Nephron (organoid): ENCODE data around the gene CD99.
A peak's percentile ranks its signal among the peaks of the same experiment; 100 is the strongest.

ENCODE experiments used
- H3K27ac Mint-ChIP-seq, 3 experiments: 2 replicates each; pipeline ENCODE4 v1.8.0; 2020; ENCODE audit warnings: mixed read lengths in 3 of 3, mild to moderate bottlenecking in 2 of 3, moderate library complexity in 1 of 3
- H3K27me3 Mint-ChIP-seq: 2 replicates; pipeline ENCODE4 v1.8.0; 2021; ENCODE audit warnings: low read depth, mild to moderate bottlenecking, moderate library complexity, mixed read lengths
- H3K36me3 Mint-ChIP-seq: 2 replicates; pipeline ENCODE4 v1.8.0; 2020; ENCODE audit warnings: low read depth, mixed read lengths
- H3K4me1 Mint-ChIP-seq: 2 replicates; pipeline ENCODE4 v1.8.0; 2020; ENCODE audit warnings: mixed read lengths
- H3K4me3 Mint-ChIP-seq, 3 experiments: 2 replicates each; pipeline ENCODE4 v1.8.0; 2020; ENCODE audit warnings: mild to moderate bottlenecking in 3 of 3, mixed read lengths in 3 of 3, moderate library complexity in 2 of 3
- H3K9me3 Mint-ChIP-seq: 2 replicates; pipeline ENCODE4 v1.8.0; 2020; ENCODE audit warnings: mixed read lengths
- CTCF ChIP-seq, 3 experiments: fragments of 200-600 bp; sonication (generic); IDR thresholded peaks; one replicate each; pipeline ENCODE4 v1.5.0; 2021; ENCODE audit warnings: antibody characterized with exemption in 3 of 3; ENCODE audit not compliant: unreplicated experiment in 3 of 3

Gene CD99

GRCh38 chrX:2657532-2658113, 33.5 kb upstream of the CD99 start:
- H3K27me3 Mint-ChIP-seq: no peaks in the 10 kb centered on the region

GRCh38 chrX:2658585-2659292, 32.4 kb upstream of the CD99 start:
- no peak for TF ChIP-seq CTCF (IDR thresholded peaks at IDR 0.05; ENCODE audit: unreplicated experiment in 3 of 3)
- H3K27me3 Mint-ChIP-seq: peaks cover 4% of the 10 kb centered on the region
- H3K9me3 Mint-ChIP-seq: no peaks in the 10 kb centered on the region
- H3K4me3 Mint-ChIP-seq: no peak overlapping the region
- no peaks in the 10 kb centered on the region for H3K4me1 Mint-ChIP-seq
- no peaks in the 10 kb centered on the region for H3K36me3 Mint-ChIP-seq
- no peak overlapping the region for H3K27ac Mint-ChIP-seq

More at GRCh38 chrX:2657532-2658113, 33.5 kb upstream of the CD99 start:
- no peaks in the 10 kb centered on the region for H3K4me1 Mint-ChIP-seq
- H3K27ac Mint-ChIP-seq: peak overlapping the region in 1 of 3 experiments; percentile 2
- TF ChIP-seq CTCF (IDR thresholded peaks at IDR 0.05; ENCODE audit: unreplicated experiment in 3 of 3): no peak
- H3K36me3 Mint-ChIP-seq: no peaks in the 10 kb centered on the region
- H3K4me3 Mint-ChIP-seq: no peak overlapping the region
- no peaks in the 10 kb centered on the region for H3K9me3 Mint-ChIP-seq

- H3K36me3 Mint-ChIP-seq: no peaks in the 10 kb centered on the region
- no peak for TF ChIP-seq CTCF (IDR thresholded peaks at IDR 0.05; ENCODE audit: unreplicated experiment in 3 of 3)
- peaks cover 19% of the 10 kb centered on the region for H3K4me1 Mint-ChIP-seq
- no peak overlapping the region for H3K27ac Mint-ChIP-seq
- peaks cover 4% of the 10 kb centered on the region for H3K27me3 Mint-ChIP-seq
- H3K4me3 Mint-ChIP-seq: no peak overlapping the region
- H3K9me3 Mint-ChIP-seq: no peaks in the 10 kb centered on the region
Measured at GRCh38 chrX:2662586-2662985, 28.5 kb upstream of the CD99 start.

GRCh38 chrX:2664502-2664901, 26.6 kb upstream of the CD99 start:
- Mint-ChIP-seq H3K36me3 (no peaks in the 10 kb centered on the region), H3K4me3 (peak overlapping the region in 2 of 3 experiments; percentile 0 to 54), H3K27me3 (peaks cover 7% of the 10 kb centered on the region), H3K4me1 (peaks cover 19% of the 10 kb centered on the region), H3K27ac (peak overlapping the region; percentile 90 to 99 (median 95)), H3K9me3 (no peaks in the 10 kb centered on the region)
- TF ChIP-seq CTCF (IDR thresholded peaks at IDR 0.05; ENCODE audit: unreplicated experiment in 3 of 3): no peak

- TF ChIP-seq CTCF (IDR thresholded peaks at IDR 0.05; ENCODE audit: unreplicated experiment in 3 of 3): no peak
- Mint-ChIP-seq H3K9me3 (no peaks in the 10 kb centered on the region), H3K4me3 (no peak overlapping the region)
Measured at GRCh38 chrX:2665387-2666304, 25.4 kb upstream of the CD99 start.

More at GRCh38 chrX:2665387-2666304, 25.4 kb upstream of the CD99 start:
- Mint-ChIP-seq H3K27me3 (peaks cover 7% of the 10 kb centered on the region), H3K27ac (peak overlapping the region; percentile 90 to 99 (median 95)), H3K36me3 (no peaks in the 10 kb centered on the region), H3K4me1 (peaks cover 19% of the 10 kb centered on the region)
